Measurements from ENCODE around the gene SIGLEC9.
"Not testable (repeated sequence)": the region's sequence is repeated elsewhere in the genome, so short reads cannot be mapped to it uniquely, and the experiment has no call there.

Gene SIGLEC9

DNA sequence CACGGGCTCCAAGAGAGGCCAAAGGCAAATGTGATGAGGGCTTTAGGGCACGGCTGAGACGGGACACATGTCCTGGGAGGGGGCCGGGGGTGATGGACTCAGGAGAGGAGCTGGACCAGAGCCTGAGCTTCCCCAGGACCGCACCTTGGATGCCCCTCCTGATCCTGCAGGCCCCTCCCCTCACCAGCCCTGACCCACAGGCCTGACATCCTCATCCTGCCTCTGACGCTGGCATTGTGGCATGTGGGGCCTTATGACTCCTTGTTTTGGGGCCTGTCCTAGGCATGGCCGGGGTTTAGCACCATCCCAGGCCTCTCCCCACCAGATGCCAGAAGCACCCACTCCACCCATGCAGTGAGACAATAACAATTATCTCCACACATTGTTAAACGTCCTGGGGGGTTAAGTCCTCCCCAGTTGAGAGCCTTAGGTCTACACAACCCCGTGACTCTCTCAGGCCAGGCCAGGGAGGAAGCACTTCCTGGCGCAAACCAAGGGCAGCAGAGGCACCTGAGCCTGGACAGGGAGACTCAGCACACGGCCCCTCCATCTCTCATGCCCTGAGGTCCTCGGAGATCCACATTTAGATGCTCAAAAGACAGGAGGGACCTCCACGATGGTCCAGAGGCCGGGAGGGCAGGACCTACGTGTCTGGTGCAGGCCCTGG lies 18.2 kb downstream of the SIGLEC9 start:
- not testable (repeated sequence) for H3K27ac Mint-ChIP-seq, H3K9me3 Mint-ChIP-seq, H3K36me3 Mint-ChIP-seq, H3K4me3 Mint-ChIP-seq, H3K27me3 Mint-ChIP-seq
- H3K4me1 Mint-ChIP-seq = peaks cover 18% of the 10 kb centered on the region

DNA sequence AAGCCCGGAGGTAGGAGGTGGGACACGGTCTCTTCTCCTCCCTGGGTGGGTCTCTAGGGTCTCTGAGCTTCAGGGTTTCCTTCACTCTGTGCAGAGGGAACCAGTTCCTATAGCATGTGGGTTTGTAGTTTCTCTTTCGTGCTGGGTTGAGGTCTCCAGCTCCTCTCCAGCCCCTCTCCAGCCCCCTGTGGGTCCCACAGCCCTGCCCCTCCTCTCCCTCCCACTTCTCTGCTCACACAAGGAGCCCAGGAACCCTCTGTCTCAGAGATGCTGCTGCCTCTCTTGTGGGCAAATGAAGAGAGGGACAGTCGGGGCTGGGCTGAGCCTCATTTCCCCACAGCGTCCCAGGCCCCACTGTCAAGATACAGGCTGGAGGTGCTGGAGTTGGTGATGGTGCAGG lies 18.8 kb downstream of the SIGLEC9 start:
- H3K36me3 Mint-ChIP-seq = no peaks in the 10 kb centered on the region
- no peak overlapping the region for H3K4me3 Mint-ChIP-seq
- H3K9me3 Mint-ChIP-seq = no peaks in the 10 kb centered on the region
- no peak overlapping the region for H3K27ac Mint-ChIP-seq
- H3K27me3 Mint-ChIP-seq = no peaks in the 10 kb centered on the region
- peaks cover 22% of the 10 kb centered on the region for H3K4me1 Mint-ChIP-seq

DNA sequence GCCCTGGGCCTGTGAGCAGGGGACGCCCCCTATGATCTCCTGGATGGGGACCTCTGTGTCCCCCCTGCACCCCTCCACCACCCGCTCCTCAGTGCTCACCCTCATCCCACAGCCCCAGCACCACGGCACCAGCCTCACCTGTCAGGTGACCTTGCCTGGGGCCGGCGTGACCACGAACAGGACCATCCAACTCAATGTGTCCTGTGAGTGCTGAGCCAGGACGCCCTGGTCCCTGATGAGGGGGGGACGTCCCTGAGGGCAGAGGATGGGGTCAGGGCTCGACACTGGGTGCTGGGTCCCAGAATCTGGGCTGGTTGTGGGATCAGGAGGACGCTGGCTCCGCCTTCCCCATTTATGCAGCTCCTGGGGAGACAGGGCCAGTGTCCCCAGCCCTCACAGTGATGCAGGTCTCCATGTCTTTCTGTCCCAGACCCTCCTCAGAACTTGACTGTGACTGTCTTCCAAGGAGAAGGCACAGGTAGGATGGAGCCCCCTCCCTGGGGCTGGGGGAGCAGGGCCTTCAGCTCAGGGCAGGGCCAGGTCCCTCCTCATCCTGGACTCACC lies 19.9 kb downstream of the SIGLEC9 start:
- no peaks in the 10 kb centered on the region for H3K27me3 Mint-ChIP-seq
- no peaks in the 10 kb centered on the region for H3K9me3 Mint-ChIP-seq
- no peak overlapping the region for H3K4me3 Mint-ChIP-seq
- peaks cover 25% of the 10 kb centered on the region for H3K4me1 Mint-ChIP-seq
- H3K36me3 Mint-ChIP-seq = no peaks in the 10 kb centered on the region
- no peak overlapping the region for H3K27ac Mint-ChIP-seq

DNA sequence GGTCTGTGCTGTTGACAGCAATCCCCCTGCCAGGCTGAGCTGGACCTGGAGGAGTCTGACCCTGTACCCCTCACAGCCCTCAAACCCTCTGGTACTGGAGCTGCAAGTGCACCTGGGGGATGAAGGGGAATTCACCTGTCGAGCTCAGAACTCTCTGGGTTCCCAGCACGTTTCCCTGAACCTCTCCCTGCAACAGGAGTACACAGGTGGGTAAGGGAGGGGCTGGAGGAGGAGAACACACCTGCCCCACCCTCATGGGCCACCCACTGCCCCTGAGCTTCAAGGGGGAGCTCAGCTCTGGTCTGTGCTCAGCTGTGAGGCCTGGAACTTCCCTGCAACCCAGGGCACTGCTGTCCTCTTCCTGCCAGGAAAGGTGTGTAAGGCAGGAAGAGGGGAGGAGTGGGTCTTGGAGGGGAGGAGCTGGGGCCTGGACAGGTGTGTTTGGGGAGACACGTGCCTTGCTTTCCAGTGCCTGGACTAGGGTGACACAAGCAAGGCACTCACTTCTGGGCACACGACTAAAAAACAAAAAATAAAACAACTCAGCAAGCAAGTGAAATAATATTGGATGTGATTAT lies 21.3 kb downstream of the SIGLEC9 start:
- Mint-ChIP-seq H3K4me3 (no peak overlapping the region), H3K27ac (no peak overlapping the region), H3K36me3 (no peaks in the 10 kb centered on the region), H3K27me3 (no peaks in the 10 kb centered on the region), H3K4me1 (peaks cover 29% of the 10 kb centered on the region), H3K9me3 (peaks cover 6% of the 10 kb centered on the region)

DNA sequence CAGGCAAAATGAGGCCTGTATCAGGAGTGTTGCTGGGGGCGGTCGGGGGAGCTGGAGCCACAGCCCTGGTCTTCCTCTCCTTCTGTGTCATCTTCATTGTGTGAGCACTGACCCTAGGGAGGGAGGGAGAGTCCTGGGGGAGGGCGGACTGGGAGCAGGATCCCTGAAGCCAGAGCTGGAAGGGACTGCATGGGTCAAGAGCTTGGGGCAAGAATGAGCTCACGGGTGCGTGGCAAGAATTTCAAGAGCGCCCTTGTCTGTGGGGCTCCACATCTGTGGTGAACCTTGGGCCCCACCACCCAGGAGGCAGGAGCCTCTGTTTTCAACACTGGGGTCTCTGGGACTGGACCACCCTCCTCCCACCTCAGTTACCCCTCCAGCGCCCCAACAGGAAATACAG lies 22.0 kb downstream of the SIGLEC9 start:
- H3K9me3 Mint-ChIP-seq = peaks cover 9% of the 10 kb centered on the region
- H3K4me1 Mint-ChIP-seq = peaks cover 29% of the 10 kb centered on the region
- H3K27ac Mint-ChIP-seq = no peak overlapping the region
- H3K36me3 Mint-ChIP-seq = no peaks in the 10 kb centered on the region
- no peak overlapping the region for H3K4me3 Mint-ChIP-seq
- no peaks in the 10 kb centered on the region for H3K27me3 Mint-ChIP-seq

DNA sequence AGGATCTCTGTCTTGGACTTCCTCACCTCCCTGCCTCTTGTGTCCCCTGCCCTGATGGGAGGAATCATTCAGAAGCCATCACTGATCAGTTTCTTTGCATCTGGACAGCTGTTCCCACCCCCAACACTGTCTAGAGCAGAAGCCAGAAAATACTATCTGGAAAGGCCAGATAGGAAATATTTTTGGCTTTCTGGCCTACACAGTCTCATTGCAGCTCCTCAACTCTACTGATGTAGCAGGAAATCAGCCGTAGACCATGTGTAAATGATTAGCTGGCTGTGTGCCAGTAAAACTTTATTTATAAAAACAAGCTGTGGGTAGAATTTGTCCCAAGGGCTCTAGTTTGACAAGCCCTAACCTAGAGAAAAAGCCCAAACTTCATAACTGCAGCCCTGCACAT lies 23.0 kb downstream of the SIGLEC9 start:
- H3K36me3 Mint-ChIP-seq = no peaks in the 10 kb centered on the region
- H3K27ac Mint-ChIP-seq = no peak overlapping the region
- H3K27me3 Mint-ChIP-seq = no peaks in the 10 kb centered on the region
- peaks cover 9% of the 10 kb centered on the region for H3K9me3 Mint-ChIP-seq
- H3K4me1 Mint-ChIP-seq = peaks cover 24% of the 10 kb centered on the region
- H3K4me3 Mint-ChIP-seq = no peak overlapping the region

DNA sequence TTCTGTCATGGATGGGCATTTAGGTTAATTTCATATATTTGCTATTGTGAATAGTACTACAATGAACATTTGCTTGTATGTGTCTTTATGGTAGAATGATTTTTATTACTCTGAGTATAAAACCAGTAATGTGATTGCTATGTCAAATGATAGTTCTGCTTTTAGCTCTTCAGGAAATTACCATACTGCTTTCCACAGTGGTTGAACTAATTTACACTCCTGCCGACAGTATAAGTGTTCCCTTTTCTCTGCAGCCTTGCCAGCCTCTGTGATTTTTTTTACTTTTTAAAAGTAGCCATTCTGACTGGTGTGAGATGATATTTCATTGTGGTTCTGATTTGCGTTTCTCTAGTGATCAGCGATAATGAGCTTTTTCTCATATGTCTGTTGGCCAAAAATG lies 23.9 kb downstream of the SIGLEC9 start:
- Mint-ChIP-seq H3K4me3 (no peak overlapping the region), H3K27me3 (no peaks in the 10 kb centered on the region), H3K4me1 (peaks cover 24% of the 10 kb centered on the region), H3K27ac (no peak overlapping the region), H3K9me3 (peaks cover 9% of the 10 kb centered on the region), H3K36me3 (no peaks in the 10 kb centered on the region)

DNA sequence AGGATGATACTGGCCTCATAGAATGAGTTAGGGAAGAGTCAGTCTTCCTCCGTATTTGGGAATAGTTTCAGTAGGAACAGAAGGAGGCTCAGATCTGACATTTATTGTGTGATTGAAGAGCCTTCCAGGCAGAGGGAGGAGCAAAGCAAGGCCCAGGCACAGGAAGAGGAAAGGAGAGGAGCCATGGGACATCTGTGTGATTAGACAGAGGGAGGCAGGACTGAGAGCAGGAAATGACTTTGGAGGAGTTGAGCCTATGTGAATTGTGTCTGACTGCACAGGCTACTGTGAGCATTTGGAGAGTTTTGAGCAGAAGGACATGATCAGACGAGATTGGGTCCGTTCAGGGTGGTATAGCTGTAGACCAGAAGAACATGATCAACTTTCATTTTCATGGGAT lies 25.9 kb downstream of the SIGLEC9 start:
- Mint-ChIP-seq H3K4me1 (peaks cover 18% of the 10 kb centered on the region), H3K9me3 (peaks cover 9% of the 10 kb centered on the region), H3K4me3 (no peak overlapping the region), H3K27ac (no peak overlapping the region), H3K36me3 (no peaks in the 10 kb centered on the region), H3K27me3 (no peaks in the 10 kb centered on the region)

DNA sequence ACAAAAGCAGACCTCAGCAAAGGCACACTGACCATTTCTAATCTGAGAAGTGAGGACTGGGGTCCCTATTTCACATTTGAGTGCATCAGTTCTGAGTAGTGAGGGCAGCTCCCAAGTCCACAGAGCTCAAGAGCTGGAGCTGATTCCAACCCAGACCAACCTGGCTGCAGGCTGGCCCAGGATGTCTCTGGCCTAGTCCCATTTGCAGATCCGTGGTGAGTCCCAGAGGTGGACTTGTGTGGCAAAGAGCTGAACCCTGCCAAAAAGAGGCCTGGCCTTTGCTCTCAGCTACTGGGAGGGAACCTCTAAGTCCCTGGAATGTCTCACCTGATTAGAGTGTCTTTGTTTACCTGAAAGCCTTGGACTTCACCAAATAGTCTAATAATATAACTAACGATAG lies 32.0 kb downstream of the SIGLEC9 start:
- H3K4me3 Mint-ChIP-seq = no peak overlapping the region
- H3K27ac Mint-ChIP-seq = no peak overlapping the region
- H3K27me3 Mint-ChIP-seq = no peaks in the 10 kb centered on the region
- peaks cover 10% of the 10 kb centered on the region for H3K4me1 Mint-ChIP-seq
- H3K36me3 Mint-ChIP-seq = no peaks in the 10 kb centered on the region
- no peaks in the 10 kb centered on the region for H3K9me3 Mint-ChIP-seq

DNA sequence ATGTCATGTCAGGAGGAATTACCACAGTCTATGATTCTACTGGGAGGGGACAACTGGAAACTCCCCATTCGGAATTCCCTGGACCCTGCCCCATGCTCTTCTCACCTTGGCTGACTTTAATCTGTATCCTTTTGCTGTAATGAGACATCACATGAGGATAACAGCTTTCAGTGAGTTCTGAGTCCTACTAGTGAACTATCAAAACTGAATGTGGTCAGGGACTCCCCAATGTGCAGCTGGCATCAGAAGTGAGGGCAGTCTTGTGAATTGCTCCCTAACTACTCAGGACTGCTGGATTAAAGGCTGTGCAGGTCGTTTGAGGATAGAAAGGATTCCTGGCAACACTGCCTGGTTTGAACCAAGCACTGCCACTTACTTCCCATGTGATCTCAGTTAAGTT lies 32.6 kb downstream of the SIGLEC9 start:
- H3K4me3 Mint-ChIP-seq = no peak overlapping the region
- H3K27me3 Mint-ChIP-seq = no peaks in the 10 kb centered on the region
- no peak overlapping the region for H3K27ac Mint-ChIP-seq
- H3K36me3 Mint-ChIP-seq = no peaks in the 10 kb centered on the region
- H3K9me3 Mint-ChIP-seq = no peaks in the 10 kb centered on the region
- peaks cover 10% of the 10 kb centered on the region for H3K4me1 Mint-ChIP-seq

DNA sequence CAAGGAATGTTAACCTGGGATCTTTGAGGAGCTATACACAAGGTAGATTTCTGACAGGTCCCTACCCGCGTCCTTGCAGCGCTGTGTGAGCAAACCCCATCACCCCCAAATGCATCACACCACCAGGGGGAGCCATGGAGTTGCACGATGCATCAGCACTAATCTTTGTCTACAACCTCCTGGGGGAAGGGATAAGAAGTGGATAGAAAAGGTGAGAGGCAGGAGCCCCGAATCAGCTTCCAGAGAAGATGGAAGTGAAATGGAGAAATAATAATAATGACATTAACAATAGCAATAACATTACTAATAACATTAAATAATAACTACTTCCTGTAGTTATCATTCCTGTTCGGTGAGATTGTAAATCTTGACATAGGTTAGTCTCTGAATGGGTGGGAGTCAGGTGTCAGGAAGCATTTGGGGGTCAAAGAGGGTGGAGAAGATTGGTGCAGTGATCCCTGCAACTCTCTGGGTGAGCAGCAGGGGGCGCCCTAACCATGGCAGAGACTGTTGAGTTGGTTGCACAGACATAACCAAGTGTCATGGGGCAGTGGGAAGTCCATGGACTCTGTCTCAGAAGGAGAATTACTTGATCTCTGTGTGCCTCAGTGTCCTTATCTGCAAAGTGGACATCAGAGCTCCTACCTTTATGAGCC lies 33.9 kb downstream of the SIGLEC9 start:
- H3K9me3 Mint-ChIP-seq = no peaks in the 10 kb centered on the region
- no peaks in the 10 kb centered on the region for H3K36me3 Mint-ChIP-seq
- H3K4me1 Mint-ChIP-seq = peaks cover 10% of the 10 kb centered on the region
- no peak overlapping the region for H3K4me3 Mint-ChIP-seq
- H3K27me3 Mint-ChIP-seq = no peaks in the 10 kb centered on the region
- no peak overlapping the region for H3K27ac Mint-ChIP-seq

DNA sequence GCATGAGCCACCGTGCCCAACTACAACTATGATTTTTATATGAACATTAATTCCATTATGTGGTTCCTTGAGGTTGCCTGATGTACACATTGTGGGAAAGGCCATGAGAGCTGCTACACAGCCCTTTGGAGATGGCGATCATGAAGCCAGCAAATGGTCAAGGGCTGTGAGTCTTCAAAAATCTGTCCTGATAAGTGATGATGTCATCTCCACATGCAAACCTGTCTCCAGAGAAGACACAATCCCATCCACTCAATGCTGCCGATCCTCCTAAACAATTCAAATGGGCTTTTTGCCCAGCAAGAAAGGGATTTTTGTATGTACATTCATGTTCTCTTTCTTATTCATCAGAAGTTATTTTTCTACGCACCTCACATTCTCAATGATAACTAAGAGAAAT lies 35.0 kb downstream of the SIGLEC9 start:
- Mint-ChIP-seq H3K36me3 (no peaks in the 10 kb centered on the region), H3K9me3 (no peaks in the 10 kb centered on the region), H3K4me3 (no peak overlapping the region), H3K27ac (no peak overlapping the region), H3K27me3 (no peaks in the 10 kb centered on the region), H3K4me1 (peaks cover 10% of the 10 kb centered on the region)

DNA sequence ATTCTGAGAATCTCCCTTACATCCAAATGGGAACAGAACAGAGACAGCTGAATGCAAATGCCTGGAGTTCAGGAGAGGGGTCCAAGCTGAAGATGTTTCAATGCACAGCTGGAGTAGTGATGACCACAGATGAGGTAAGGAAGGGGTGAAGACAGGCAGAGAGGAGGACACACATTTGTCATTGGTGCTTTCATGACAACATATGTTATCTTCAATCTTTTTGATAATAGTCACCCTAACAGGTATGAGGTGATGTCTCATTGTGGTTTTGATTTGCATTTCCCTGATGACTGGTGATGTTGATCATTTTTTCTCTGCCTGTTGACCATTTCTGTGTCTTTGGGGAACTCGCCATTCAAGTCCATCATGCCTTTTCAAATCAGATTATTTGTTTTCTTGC lies 36.6 kb downstream of the SIGLEC9 start:
- Mint-ChIP-seq H3K27ac (no peak overlapping the region), H3K4me3 (no peak overlapping the region), H3K9me3 (no peaks in the 10 kb centered on the region), H3K36me3 (no peaks in the 10 kb centered on the region), H3K27me3 (no peaks in the 10 kb centered on the region), H3K4me1 (peaks cover 10% of the 10 kb centered on the region)

DNA sequence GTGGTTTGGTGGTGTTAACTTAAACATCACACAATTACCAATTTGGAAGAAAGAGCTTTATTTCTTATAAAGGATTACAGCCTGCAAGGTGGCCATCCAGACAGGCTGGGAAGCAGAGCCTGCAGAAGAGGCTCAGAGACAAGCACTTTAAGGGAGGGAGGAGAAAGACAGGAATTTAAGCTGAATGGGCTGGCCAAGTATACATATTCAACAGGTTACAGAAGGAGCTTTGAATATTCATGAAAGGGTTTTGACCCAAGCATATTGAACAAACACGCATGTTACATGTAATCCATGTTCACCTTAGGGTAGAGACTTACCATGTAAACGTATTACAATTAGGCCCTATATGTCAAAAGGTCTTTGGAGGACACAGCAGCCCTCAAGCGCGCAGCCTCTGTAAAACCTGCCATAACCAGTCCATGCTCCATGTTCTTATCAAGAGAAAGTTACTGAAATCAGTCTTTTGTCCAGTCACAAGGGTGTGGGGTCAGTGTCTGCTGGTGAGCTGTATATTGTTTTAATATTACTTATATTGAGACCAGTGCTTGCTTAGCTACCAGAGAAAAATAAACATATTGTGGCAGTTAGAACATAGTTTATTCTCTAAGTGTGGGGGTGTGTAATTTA lies 37.3 kb downstream of the SIGLEC9 start:
- H3K36me3 Mint-ChIP-seq = no peaks in the 10 kb centered on the region
- no peaks in the 10 kb centered on the region for H3K9me3 Mint-ChIP-seq
- peaks cover 16% of the 10 kb centered on the region for H3K4me1 Mint-ChIP-seq
- no peak overlapping the region for H3K4me3 Mint-ChIP-seq
- H3K27ac Mint-ChIP-seq = peak overlapping the region; percentile 35
- no peaks in the 10 kb centered on the region for H3K27me3 Mint-ChIP-seq

DNA sequence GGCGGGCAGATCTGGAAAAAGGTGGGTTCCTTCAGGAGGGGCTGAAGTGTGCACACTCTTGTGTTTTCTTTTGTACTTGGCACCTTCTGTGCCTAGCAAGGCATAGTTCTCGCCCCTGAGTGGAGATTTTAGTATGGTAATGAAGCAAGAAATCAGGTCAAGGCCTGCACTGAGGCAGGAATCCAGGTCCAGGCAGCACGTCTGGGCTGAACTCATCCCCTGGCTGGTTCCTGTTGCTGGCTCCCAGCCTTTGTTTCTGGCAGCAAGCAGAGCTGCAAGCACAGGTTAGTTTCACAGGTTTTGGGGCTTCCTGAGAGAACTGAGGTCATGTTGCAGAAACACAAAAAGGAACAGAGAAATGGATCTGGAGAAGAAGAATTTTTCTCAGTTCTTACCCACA lies 38.6 kb downstream of the SIGLEC9 start:
- no peak overlapping the region for H3K27ac Mint-ChIP-seq
- no peaks in the 10 kb centered on the region for H3K9me3 Mint-ChIP-seq
- H3K36me3 Mint-ChIP-seq = no peaks in the 10 kb centered on the region

DNA sequence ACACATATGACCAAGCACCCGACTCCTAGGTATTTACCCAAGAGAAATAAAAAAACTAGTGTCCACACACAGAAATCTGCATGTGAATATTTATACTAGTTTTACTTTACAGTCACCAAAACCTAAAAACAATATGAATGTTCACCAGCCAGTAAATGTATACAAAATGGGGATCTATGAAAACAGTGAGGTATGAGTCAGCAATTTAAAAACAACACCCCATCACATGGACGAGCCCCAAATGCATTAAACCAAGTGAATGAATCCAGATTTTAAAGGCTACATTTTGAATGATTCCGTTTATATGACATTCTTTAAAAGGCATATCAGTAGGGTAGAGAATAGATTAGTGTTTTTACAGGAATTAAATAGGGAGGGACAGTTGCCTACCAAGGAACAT lies 39.5 kb downstream of the SIGLEC9 start:
- H3K36me3 Mint-ChIP-seq = no peaks in the 10 kb centered on the region
- H3K9me3 Mint-ChIP-seq = no peaks in the 10 kb centered on the region
- no peaks in the 10 kb centered on the region for H3K27me3 Mint-ChIP-seq
- H3K27ac Mint-ChIP-seq = no peak overlapping the region
- H3K4me3 Mint-ChIP-seq = no peak overlapping the region
- H3K4me1 Mint-ChIP-seq = peaks cover 26% of the 10 kb centered on the region

More for the DNA sequence above, 38.6 kb downstream of the SIGLEC9 start:
- Mint-ChIP-seq H3K4me3 (no peak overlapping the region), H3K4me1 (peaks cover 25% of the 10 kb centered on the region), H3K27me3 (no peaks in the 10 kb centered on the region)
